GM20000 (cell line): ENCODE data around the gene CHCHD2.

ENCODE experiments used
- DNase-seq: peaks from one replicate; pipeline ENCODE4 v3.0.0; 2012; ENCODE audit warnings: low spot score
- TF ChIP-seq, protein P1 (sequence below): IDR thresholded peaks from 2 replicates; pipeline ENCODE4 v1.5.1; 2012; ENCODE audit warnings: mild to moderate bottlenecking, control low read depth; ENCODE audit errors: extremely low read depth, missing control alignments

Gene CHCHD2

DNA sequence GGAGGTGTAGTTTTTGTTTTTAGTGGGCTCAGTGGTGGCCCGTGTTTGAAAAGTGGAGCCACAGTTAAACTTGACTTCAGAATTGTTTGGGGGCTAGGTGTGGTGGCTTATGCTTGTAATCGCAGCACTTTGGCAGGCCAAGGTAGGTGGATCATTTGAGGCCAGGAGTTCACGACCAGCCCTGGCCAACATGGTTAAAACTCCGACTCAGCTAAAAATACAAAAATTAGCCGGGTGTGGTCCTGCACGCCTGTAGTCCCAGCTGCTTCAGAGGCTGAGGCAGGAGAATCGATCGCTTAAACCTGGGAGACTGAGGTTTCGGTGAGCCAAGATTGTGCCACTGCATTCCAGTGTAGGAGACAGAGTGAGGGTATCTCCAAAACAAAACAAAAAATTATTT, 52.9 kb downstream of the CHCHD2 start:
- TF ChIP-seq, protein P1, sequence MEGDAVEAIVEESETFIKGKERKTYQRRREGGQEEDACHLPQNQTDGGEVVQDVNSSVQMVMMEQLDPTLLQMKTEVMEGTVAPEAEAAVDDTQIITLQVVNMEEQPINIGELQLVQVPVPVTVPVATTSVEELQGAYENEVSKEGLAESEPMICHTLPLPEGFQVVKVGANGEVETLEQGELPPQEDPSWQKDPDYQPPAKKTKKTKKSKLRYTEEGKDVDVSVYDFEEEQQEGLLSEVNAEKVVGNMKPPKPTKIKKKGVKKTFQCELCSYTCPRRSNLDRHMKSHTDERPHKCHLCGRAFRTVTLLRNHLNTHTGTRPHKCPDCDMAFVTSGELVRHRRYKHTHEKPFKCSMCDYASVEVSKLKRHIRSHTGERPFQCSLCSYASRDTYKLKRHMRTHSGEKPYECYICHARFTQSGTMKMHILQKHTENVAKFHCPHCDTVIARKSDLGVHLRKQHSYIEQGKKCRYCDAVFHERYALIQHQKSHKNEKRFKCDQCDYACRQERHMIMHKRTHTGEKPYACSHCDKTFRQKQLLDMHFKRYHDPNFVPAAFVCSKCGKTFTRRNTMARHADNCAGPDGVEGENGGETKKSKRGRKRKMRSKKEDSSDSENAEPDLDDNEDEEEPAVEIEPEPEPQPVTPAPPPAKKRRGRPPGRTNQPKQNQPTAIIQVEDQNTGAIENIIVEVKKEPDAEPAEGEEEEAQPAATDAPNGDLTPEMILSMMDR: no peak
- no peak for DNase-seq
